HEK293 (cell line): ENCODE data around the gene SOX12.

Experiments used
- BCL11A ChIP-seq: fragments of 450-650 bp; formaldehyde crosslinking; IDR thresholded peaks from 2 replicates; pipeline ENCODE4 v1.5.1; 2016; ENCODE audit warnings: low read depth, missing biosample characterization, missing genetic modification characterization
- BCL11B ChIP-seq: fragments of 450-650 bp; formaldehyde crosslinking; IDR thresholded peaks from 2 replicates; pipeline ENCODE4 v1.5.1; 2016; ENCODE audit warnings: low read depth, missing biosample characterization, missing genetic modification characterization
- GFI1B ChIP-seq: fragments of 450-650 bp; formaldehyde crosslinking; IDR thresholded peaks from 2 replicates; pipeline ENCODE4 v1.5.1; 2016; ENCODE audit warnings: missing biosample characterization, missing genetic modification characterization
- HOXA7 ChIP-seq: sonication (generic); formaldehyde crosslinking; IDR thresholded peaks from 2 replicates; pipeline ENCODE4 v1.8.1; 2022; ENCODE audit warnings: missing genetic modification reagents, borderline replicate concordance
- KLF10 ChIP-seq: fragments of 450-650 bp; IDR thresholded peaks from 2 replicates; pipeline ENCODE4 v1.5.1; 2018; ENCODE audit warnings: missing biosample characterization, mild to moderate bottlenecking, missing genetic modification characterization
- KLF16 ChIP-seq: fragments of 450-650 bp; formaldehyde crosslinking; IDR thresholded peaks from 2 replicates; pipeline ENCODE4 v1.5.1; 2017; ENCODE audit warnings: missing biosample characterization, missing genetic modification characterization
- KLF9 ChIP-seq: fragments of 450-650 bp; formaldehyde crosslinking; IDR thresholded peaks from 2 replicates; pipeline ENCODE4 v1.5.1; 2016; ENCODE audit warnings: missing biosample characterization, missing genetic modification characterization, low read depth
- MZF1 ChIP-seq: fragments of 450-650 bp; formaldehyde crosslinking; IDR thresholded peaks from 2 replicates; pipeline ENCODE4 v1.5.1; 2017; ENCODE audit warnings: missing biosample characterization, missing genetic modification characterization, borderline replicate concordance
- ZBTB8A ChIP-seq: fragments of 450-650 bp; formaldehyde crosslinking; IDR thresholded peaks from 2 replicates; pipeline ENCODE4 v1.5.1; 2016; ENCODE audit warnings: missing biosample characterization, missing genetic modification characterization
- ZFP41 ChIP-seq: fragments of 450-650 bp; formaldehyde crosslinking; IDR thresholded peaks from 2 replicates; pipeline ENCODE4 v1.5.1; 2016; ENCODE audit warnings: missing biosample characterization, missing genetic modification characterization, borderline replicate concordance
- ZNF157 ChIP-seq: fragments of 450-650 bp; formaldehyde crosslinking; IDR thresholded peaks from 2 replicates; pipeline ENCODE4 v1.5.1; 2016; ENCODE audit warnings: missing biosample characterization, missing genetic modification characterization
- ZNF175 ChIP-seq: fragments of 450-650 bp; formaldehyde crosslinking; IDR thresholded peaks from 2 replicates; pipeline ENCODE4 v1.5.1; 2016; ENCODE audit warnings: missing biosample characterization, missing genetic modification characterization
- ZNF221 ChIP-seq: fragments of 450-650 bp; formaldehyde crosslinking; IDR thresholded peaks from 2 replicates; pipeline ENCODE4 v1.5.1; 2017; ENCODE audit warnings: missing biosample characterization, missing genetic modification characterization, borderline replicate concordance
- ZNF223 ChIP-seq: fragments of 450-650 bp; formaldehyde crosslinking; IDR thresholded peaks from 2 replicates; pipeline ENCODE4 v1.5.1; 2016; ENCODE audit warnings: missing biosample characterization, missing genetic modification characterization
- ZNF239 ChIP-seq: fragments of 450-650 bp; formaldehyde crosslinking; IDR thresholded peaks from 2 replicates; pipeline ENCODE4 v1.5.1; 2016; ENCODE audit warnings: missing biosample characterization, missing genetic modification characterization
- ZNF24 ChIP-seq: fragments of 450-650 bp; formaldehyde crosslinking; IDR thresholded peaks from 2 replicates; pipeline ENCODE4 v1.5.1; 2016; ENCODE audit warnings: missing biosample characterization, missing genetic modification characterization
- ZNF292 ChIP-seq: fragments of 450-650 bp; formaldehyde crosslinking; IDR thresholded peaks from 2 replicates; pipeline ENCODE4 v1.5.1; 2016; ENCODE audit warnings: low read depth, missing biosample characterization, missing genetic modification characterization, borderline replicate concordance
- ZNF311 ChIP-seq: fragments of 450-650 bp; formaldehyde crosslinking; IDR thresholded peaks from 2 replicates; pipeline ENCODE4 v1.5.1; 2017; ENCODE audit warnings: missing biosample characterization, missing genetic modification characterization, borderline replicate concordance
- ZNF324 ChIP-seq: fragments of 450-650 bp; formaldehyde crosslinking; IDR thresholded peaks from 2 replicates; pipeline ENCODE4 v1.5.1; 2016; ENCODE audit warnings: missing biosample characterization, missing genetic modification characterization
- ZNF335 ChIP-seq: fragments of 450-650 bp; formaldehyde crosslinking; conservative IDR thresholded peaks from 2 replicates; pipeline ENCODE4 v1.5.1; 2016; ENCODE audit warnings: missing biosample characterization, missing genetic modification characterization
- ZNF426 ChIP-seq: fragments of 450-650 bp; formaldehyde crosslinking; IDR thresholded peaks from 2 replicates; pipeline ENCODE4 v1.5.1; 2017; ENCODE audit warnings: missing biosample characterization, missing genetic modification characterization, mild to moderate bottlenecking, inconsistent platforms, moderate library complexity
- ZNF548 ChIP-seq: fragments of 450-650 bp; formaldehyde crosslinking; IDR thresholded peaks from 2 replicates; pipeline ENCODE4 v1.5.1; 2016; ENCODE audit warnings: missing biosample characterization, missing genetic modification characterization
- ZNF610 ChIP-seq: fragments of 450-650 bp; formaldehyde crosslinking; IDR thresholded peaks from 2 replicates; pipeline ENCODE4 v1.5.1; 2016; ENCODE audit warnings: missing biosample characterization, missing genetic modification characterization, borderline replicate concordance
- ZNF626 ChIP-seq: fragments of 450-650 bp; sonication (Bioruptor Pico); formaldehyde crosslinking; IDR thresholded peaks from 2 replicates; pipeline ENCODE4 v1.5.1; 2018; ENCODE audit warnings: missing biosample characterization, missing genetic modification characterization, inconsistent platforms
- ZNF629 ChIP-seq: fragments of 450-650 bp; formaldehyde crosslinking; IDR thresholded peaks from 2 replicates; pipeline ENCODE4 v1.5.1; 2017; ENCODE audit warnings: missing biosample characterization, missing genetic modification characterization
- ZNF664 ChIP-seq: fragments of 450-650 bp; formaldehyde crosslinking; IDR thresholded peaks from 2 replicates; pipeline ENCODE4 v1.5.1; 2016; ENCODE audit warnings: missing biosample characterization, missing genetic modification characterization
- ZNF747 ChIP-seq: fragments of 450-650 bp; formaldehyde crosslinking; IDR thresholded peaks from 2 replicates; pipeline ENCODE4 v1.5.1; 2016; ENCODE audit warnings: missing biosample characterization, missing genetic modification characterization
- ZNF76 ChIP-seq: fragments of 450-650 bp; formaldehyde crosslinking; IDR thresholded peaks from 2 replicates; pipeline ENCODE4; 2016; ENCODE audit warnings: low read depth, missing biosample characterization, missing genetic modification characterization, borderline replicate concordance
- ZSCAN23 ChIP-seq: fragments of 450-650 bp; formaldehyde crosslinking; IDR thresholded peaks from 2 replicates; pipeline ENCODE4 v1.5.1; 2016; ENCODE audit warnings: missing biosample characterization, missing genetic modification characterization
- TF ChIP-seq, protein P1 (sequence below): fragments of 450-650 bp; formaldehyde crosslinking; IDR thresholded peaks from 2 replicates; pipeline ENCODE4 v1.5.1; 2017; ENCODE audit warnings: missing biosample characterization, missing genetic modification characterization
- TF ChIP-seq, protein P2 (sequence below): fragments of 450-650 bp; formaldehyde crosslinking; IDR thresholded peaks from 2 replicates; pipeline ENCODE4 v1.5.1; 2016; ENCODE audit warnings: missing biosample characterization, missing genetic modification characterization, low read depth
- TF ChIP-seq, protein P3 (sequence below): fragments of 450-650 bp; formaldehyde crosslinking; IDR thresholded peaks from 2 replicates; pipeline ENCODE4; 2016; ENCODE audit warnings: missing biosample characterization, missing genetic modification characterization
- TF ChIP-seq, protein P4 (sequence below): fragments of 450-650 bp; formaldehyde crosslinking; IDR thresholded peaks from 2 replicates; pipeline ENCODE4 v1.5.1; 2016; ENCODE audit warnings: missing biosample characterization, missing genetic modification characterization
- TF ChIP-seq, protein P5 (sequence below): sonication (generic); formaldehyde crosslinking; IDR thresholded peaks from 2 replicates; pipeline ENCODE4 v1.8.1; 2022; ENCODE audit warnings: mild to moderate bottlenecking, moderate library complexity, missing genetic modification reagents

Gene SOX12

DNA sequence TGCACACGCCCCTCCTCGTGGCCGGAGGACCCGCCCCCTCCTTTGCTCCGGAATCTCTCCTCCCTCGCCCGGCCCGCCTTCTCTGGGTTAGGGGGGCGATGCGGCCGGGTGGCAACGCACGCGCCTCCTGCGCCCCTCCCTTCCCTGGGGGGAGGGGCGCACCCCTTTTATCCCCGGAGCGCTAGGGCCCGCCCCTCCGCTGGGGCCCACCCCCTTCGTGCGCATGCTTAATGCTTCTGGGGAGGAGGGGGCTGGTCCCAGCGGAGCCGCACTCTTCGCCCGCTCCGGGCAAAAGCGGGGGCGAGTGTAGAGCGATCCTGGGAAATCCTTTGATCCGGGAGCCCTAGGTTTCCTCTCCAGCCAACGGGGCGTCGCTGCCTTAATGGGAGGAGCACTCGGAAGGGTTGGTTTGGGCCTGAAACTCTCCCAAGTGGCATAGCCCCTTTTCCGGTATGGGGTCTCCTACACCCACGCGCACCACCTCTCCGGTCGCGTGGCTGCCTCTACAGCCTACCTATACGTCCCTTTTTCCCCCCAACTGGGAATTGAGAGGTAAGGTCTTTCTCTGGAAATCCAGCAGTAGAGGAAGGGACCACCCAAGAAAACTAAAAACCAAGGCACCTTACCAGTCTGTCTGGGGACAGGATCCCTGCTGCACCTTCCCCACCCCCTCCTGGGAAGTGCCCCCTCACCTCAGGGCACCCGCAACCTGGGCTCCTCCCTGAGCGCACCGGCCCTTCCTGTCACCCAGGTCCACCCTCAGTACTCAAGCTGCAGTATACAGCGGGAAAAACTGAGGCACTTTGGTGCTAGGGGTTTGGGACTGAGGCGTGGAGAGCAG, 2.1 kb downstream of the SOX12 start (continued):
- TF ChIP-seq KLF16 (tag by site-specific recombination), result peak; percentile 92
- TF ChIP-seq, protein P1, sequence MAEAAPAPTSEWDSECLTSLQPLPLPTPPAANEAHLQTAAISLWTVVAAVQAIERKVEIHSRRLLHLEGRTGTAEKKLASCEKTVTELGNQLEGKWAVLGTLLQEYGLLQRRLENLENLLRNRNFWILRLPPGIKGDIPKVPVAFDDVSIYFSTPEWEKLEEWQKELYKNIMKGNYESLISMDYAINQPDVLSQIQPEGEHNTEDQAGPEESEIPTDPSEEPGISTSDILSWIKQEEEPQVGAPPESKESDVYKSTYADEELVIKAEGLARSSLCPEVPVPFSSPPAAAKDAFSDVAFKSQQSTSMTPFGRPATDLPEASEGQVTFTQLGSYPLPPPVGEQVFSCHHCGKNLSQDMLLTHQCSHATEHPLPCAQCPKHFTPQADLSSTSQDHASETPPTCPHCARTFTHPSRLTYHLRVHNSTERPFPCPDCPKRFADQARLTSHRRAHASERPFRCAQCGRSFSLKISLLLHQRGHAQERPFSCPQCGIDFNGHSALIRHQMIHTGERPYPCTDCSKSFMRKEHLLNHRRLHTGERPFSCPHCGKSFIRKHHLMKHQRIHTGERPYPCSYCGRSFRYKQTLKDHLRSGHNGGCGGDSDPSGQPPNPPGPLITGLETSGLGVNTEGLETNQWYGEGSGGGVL (tag by site-specific recombination), result peak; percentile 93
- no peak for TF ChIP-seq ZNF426 (tag by site-specific recombination)
- TF ChIP-seq GFI1B, result no peak
- TF ChIP-seq KLF10 (tag by site-specific recombination), result peak; percentile 97
- peak; percentile 70 for TF ChIP-seq ZNF629 (tag by site-specific recombination)
- TF ChIP-seq ZNF664 (tag by site-specific recombination), result no peak
- peak; percentile 65; the same call in 1 of the 2 replicates for TF ChIP-seq ZNF76
- no peak for TF ChIP-seq ZNF548 (tag by site-specific recombination)
- no peak for TF ChIP-seq ZNF223 (tag by site-specific recombination)
- TF ChIP-seq, protein P2, sequence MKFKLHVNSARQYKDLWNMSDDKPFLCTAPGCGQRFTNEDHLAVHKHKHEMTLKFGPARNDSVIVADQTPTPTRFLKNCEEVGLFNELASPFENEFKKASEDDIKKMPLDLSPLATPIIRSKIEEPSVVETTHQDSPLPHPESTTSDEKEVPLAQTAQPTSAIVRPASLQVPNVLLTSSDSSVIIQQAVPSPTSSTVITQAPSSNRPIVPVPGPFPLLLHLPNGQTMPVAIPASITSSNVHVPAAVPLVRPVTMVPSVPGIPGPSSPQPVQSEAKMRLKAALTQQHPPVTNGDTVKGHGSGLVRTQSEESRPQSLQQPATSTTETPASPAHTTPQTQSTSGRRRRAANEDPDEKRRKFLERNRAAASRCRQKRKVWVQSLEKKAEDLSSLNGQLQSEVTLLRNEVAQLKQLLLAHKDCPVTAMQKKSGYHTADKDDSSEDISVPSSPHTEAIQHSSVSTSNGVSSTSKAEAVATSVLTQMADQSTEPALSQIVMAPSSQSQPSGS (tag by site-specific recombination), result no peak
- TF ChIP-seq BCL11A, result no peak
- no peak for TF ChIP-seq ZNF24 (tag by site-specific recombination)
- no peak for TF ChIP-seq ZSCAN23
- no peak for TF ChIP-seq ZNF175 (tag by site-specific recombination)
- no peak for TF ChIP-seq HOXA7 (CRISPR knock-in tag)
- TF ChIP-seq, protein P3, sequence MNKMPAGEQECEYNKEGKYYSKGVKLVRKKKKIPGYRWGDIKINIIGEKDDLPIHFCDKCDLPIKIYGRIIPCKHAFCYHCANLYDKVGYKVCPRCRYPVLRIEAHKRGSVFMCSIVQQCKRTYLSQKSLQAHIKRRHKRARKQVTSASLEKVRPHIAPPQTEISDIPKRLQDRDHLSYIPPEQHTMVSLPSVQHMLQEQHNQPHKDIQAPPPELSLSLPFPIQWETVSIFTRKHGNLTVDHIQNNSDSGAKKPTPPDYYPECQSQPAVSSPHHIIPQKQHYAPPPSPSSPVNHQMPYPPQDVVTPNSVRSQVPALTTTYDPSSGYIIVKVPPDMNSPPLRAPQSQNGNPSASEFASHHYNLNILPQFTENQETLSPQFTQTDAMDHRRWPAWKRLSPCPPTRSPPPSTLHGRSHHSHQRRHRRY (tag by site-specific recombination), result no peak
- TF ChIP-seq KLF9 (tag by site-specific recombination), result peak; percentile 99
- TF ChIP-seq ZNF610 (tag by site-specific recombination), result no peak
- no peak for TF ChIP-seq ZNF747 (tag by site-specific recombination)
- no peak; the same call in 1 of the 2 replicates for TF ChIP-seq ZNF324 (tag by site-specific recombination)
- no peak for TF ChIP-seq ZNF311 (tag by site-specific recombination)
- no peak for TF ChIP-seq ZNF626 (tag by site-specific recombination)
- TF ChIP-seq ZNF335 (tag by site-specific recombination), result peak; percentile 52; the same call in 1 of the 2 replicates
- no peak for TF ChIP-seq ZFP41 (tag by site-specific recombination)
- TF ChIP-seq ZNF221, result no peak
- TF ChIP-seq, protein P4, sequence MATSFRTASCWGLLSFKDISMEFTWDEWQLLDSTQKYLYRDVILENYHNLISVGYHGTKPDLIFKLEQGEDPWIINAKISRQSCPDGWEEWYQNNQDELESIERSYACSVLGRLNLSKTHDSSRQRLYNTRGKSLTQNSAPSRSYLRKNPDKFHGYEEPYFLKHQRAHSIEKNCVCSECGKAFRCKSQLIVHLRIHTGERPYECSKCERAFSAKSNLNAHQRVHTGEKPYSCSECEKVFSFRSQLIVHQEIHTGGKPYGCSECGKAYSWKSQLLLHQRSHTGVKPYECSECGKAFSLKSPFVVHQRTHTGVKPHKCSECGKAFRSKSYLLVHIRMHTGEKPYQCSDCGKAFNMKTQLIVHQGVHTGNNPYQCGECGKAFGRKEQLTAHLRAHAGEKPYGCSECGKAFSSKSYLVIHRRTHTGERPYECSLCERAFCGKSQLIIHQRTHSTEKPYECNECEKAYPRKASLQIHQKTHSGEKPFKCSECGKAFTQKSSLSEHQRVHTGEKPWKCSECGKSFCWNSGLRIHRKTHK (tag by site-specific recombination), result no peak
- no peak for TF ChIP-seq BCL11B (tag by site-specific recombination)
- no peak for TF ChIP-seq ZNF157 (tag by site-specific recombination)
- TF ChIP-seq, protein P5, sequence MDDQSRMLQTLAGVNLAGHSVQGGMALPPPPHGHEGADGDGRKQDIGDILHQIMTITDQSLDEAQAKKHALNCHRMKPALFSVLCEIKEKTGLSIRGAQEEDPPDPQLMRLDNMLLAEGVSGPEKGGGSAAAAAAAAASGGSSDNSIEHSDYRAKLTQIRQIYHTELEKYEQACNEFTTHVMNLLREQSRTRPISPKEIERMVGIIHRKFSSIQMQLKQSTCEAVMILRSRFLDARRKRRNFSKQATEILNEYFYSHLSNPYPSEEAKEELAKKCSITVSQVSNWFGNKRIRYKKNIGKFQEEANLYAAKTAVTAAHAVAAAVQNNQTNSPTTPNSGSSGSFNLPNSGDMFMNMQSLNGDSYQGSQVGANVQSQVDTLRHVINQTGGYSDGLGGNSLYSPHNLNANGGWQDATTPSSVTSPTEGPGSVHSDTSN (CRISPR knock-in tag), result no peak
- TF ChIP-seq ZNF292 (tag by site-specific recombination), result no peak
- no peak for TF ChIP-seq ZNF239 (tag by site-specific recombination)
- TF ChIP-seq MZF1 (tag by site-specific recombination), result no peak
- peak; percentile 99 for TF ChIP-seq ZBTB8A
